A549 (cell line): ENCODE data around the gene SYT1. TPM values are rescaled to one million over a fixed set of nuclear protein-coding genes. Genes with fewer than 3 reads are reported as not detected.
A peak's percentile ranks its signal among the peaks of the same experiment; 100 is the strongest.

Source experiments
- ATAC-seq, 2 experiments: fragments of 200-7000 bp in 1 of 2; fragments of >200 bp in 1 of 2; cut with Nextera tagmentation in 1 of 2; cut with Tn5 transposase in 1 of 2; 3 replicates each; pipeline versions ENCODE4 v1.8.0 to v1.9.1; 2018 to 2020; ENCODE audit warnings: mild to moderate bottlenecking in 1 of 2, moderate library complexity in 1 of 2
- CTCF ChIA-PET: fragments of 300-600 bp; sonication (Branson Sonifier 250); formaldehyde crosslinking; extraction: SDS; loops from one replicate; lab custom pipeline; 2021; ENCODE audit warnings: antibody characterized with exemption, inconsistent platforms; lab: Yijun Ruan, JAX
- POLR2A ChIA-PET: fragments of 350-600 bp; formaldehyde crosslinking; extraction: SDS; loops from one replicate; lab custom pipeline; 2021; ENCODE audit warnings: antibody characterized with exemption, inconsistent platforms; lab: Yijun Ruan, JAX
- DNase-seq, 2 experiments: peaks; one replicate each; pipeline versions ENCODE4 v3.0.0 to v3.0.0-alpha.2; 2011 to 2016; ENCODE audit warnings: low read depth in 1 of 2, low spot score in 1 of 2
- FAIRE-seq: peaks from 2 replicates; lab custom pipeline; 2011; peaks lifted over from hg19 to GRCh38; lab: Jason Lieb, UNC
- H3K27ac ChIP-seq, 2 experiments: fragments of >200 bp; sonication (Bioruptor Twin); formaldehyde crosslinking; 3 replicates each; pipeline ENCODE4 v1.5.1; 2016 to 2017
- H3K4me1 ChIP-seq: fragments of >200 bp; sonication (Bioruptor Twin); formaldehyde crosslinking; 3 replicates; pipeline ENCODE4 v1.6.1; 2016
- H3K4me2 ChIP-seq: fragments of >200 bp; sonication (Bioruptor Twin); formaldehyde crosslinking; 3 replicates; pipeline ENCODE4 v1.6.1; 2016
- H3K4me3 ChIP-seq: fragments of >200 bp; sonication (Bioruptor Twin); formaldehyde crosslinking; 3 replicates; pipeline ENCODE4 v1.5.1; 2016
- H3K9me3 ChIP-seq: fragments of >200 bp; sonication (Bioruptor Twin); formaldehyde crosslinking; 3 replicates; pipeline ENCODE4 v1.6.1; 2016
- BHLHE40 ChIP-seq: IDR thresholded peaks from 2 replicates; pipeline ENCODE4 v1.6.1; 2012; ENCODE audit warnings: low read depth, low read length, inconsistent platforms
- CHD2 ChIP-seq: fragments of 150-350 bp; IDR thresholded peaks from 2 replicates; pipeline ENCODE4 v1.6.1; 2014; ENCODE audit warnings: low read length; ENCODE audit not compliant: partially characterized antibody
- CHD4 ChIP-seq: fragments of 200-600 bp; sonication (generic); IDR thresholded peaks from 2 replicates; pipeline ENCODE4 v1.6.1; 2016; ENCODE audit warnings: antibody characterized with exemption, mild to moderate bottlenecking, borderline replicate concordance
- EHMT2 ChIP-seq: fragments of 200-600 bp; sonication (generic); IDR thresholded peaks from 2 replicates; pipeline ENCODE4 v1.6.1; 2016; ENCODE audit warnings: antibody characterized with exemption, low read depth, mild to moderate bottlenecking, moderate library complexity
- EP300 ChIP-seq, 2 experiments: fragments of >200 bp; sonication (Bioruptor Twin); formaldehyde crosslinking; IDR thresholded peaks; 2 replicates in 1 of 2; 3 replicates in 1 of 2; pipeline ENCODE4 v1.6.1; 2016 to 2017
- ESRRA ChIP-seq: fragments of 150-350 bp; IDR thresholded peaks from 2 replicates; pipeline ENCODE4 v1.6.1; 2014; ENCODE audit warnings: mild to moderate bottlenecking, low read length, borderline replicate concordance
- FOSL2 ChIP-seq, 2 experiments: fragments of 450-650 bp in 1 of 2; fragments of >200 bp in 1 of 2; sonication (Bioruptor Twin) in 1 of 2; formaldehyde crosslinking; IDR thresholded peaks; 2 replicates each; pipeline versions ENCODE4 v1.5.0 to v1.6.1; 2016 to 2020; ENCODE audit warnings: mild to moderate bottlenecking in 1 of 2, moderate library complexity in 1 of 2
- FOXS1 ChIP-seq: fragments of 250-450 bp; sonication (Bioruptor Pico); IDR thresholded peaks from 2 replicates; pipeline ENCODE4 v1.5.0; 2020; ENCODE audit warnings: mild to moderate bottlenecking, moderate library complexity
- HMGXB4 ChIP-seq: fragments of 250-450 bp; sonication (Bioruptor Pico); IDR thresholded peaks from 2 replicates; pipeline ENCODE4 v1.5.0; 2021; ENCODE audit warnings: mild to moderate bottlenecking, moderate library complexity, borderline replicate concordance
- HOXA7 ChIP-seq: fragments of 250-450 bp; sonication (Bioruptor Pico); IDR thresholded peaks from 2 replicates; pipeline ENCODE4 v1.5.0; 2020; ENCODE audit warnings: mild to moderate bottlenecking, moderate library complexity
- HOXB13 ChIP-seq: fragments of 250-450 bp; sonication (Bioruptor Pico); IDR thresholded peaks from 2 replicates; pipeline ENCODE4 v1.5.0; 2020; ENCODE audit warnings: low read depth, mild to moderate bottlenecking, moderate library complexity
- HOXB5 ChIP-seq: fragments of 250-450 bp; sonication (Bioruptor Pico); IDR thresholded peaks from 2 replicates; pipeline ENCODE4 v1.5.0; 2020; ENCODE audit warnings: mild to moderate bottlenecking, moderate library complexity
- JUNB ChIP-seq: fragments of >200 bp; sonication (Bioruptor Twin); formaldehyde crosslinking; IDR thresholded peaks from 2 replicates; pipeline ENCODE4 v1.6.1; 2016
- KDM1A ChIP-seq: fragments of 200-600 bp; sonication (generic); IDR thresholded peaks from 2 replicates; pipeline ENCODE4 v1.6.1; 2016; ENCODE audit warnings: low read depth, mild to moderate bottlenecking
- MAFK ChIP-seq: fragments of 450-650 bp; IDR thresholded peaks from 2 replicates; pipeline ENCODE4 v1.6.1; 2014; ENCODE audit not compliant: partially characterized antibody
- MAZ ChIP-seq: fragments of 150-350 bp; IDR thresholded peaks from 2 replicates; pipeline ENCODE4 v1.6.1; 2014; ENCODE audit warnings: antibody characterized with exemption, low read depth, low read length, borderline replicate concordance
- NFE2L2 ChIP-seq: fragments of 150-350 bp; conservative IDR thresholded peaks from 2 replicates; pipeline ENCODE4 v1.6.1; 2014; ENCODE audit warnings: low read length
- NPAS2 ChIP-seq: fragments of 250-450 bp; sonication (Bioruptor Pico); IDR thresholded peaks from 2 replicates; pipeline ENCODE4 v1.8.0; 2022; ENCODE audit warnings: mild to moderate bottlenecking, moderate library complexity, borderline replicate concordance
- NR3C1 ChIP-seq: fragments of >200 bp; sonication (Bioruptor Twin); formaldehyde crosslinking; IDR thresholded peaks from 3 replicates; pipeline ENCODE4 v1.6.1; 2017
- RARB ChIP-seq: fragments of 250-450 bp; sonication (Bioruptor Pico); IDR thresholded peaks from 2 replicates; pipeline ENCODE4 v1.8.0; 2021; ENCODE audit warnings: mild to moderate bottlenecking, moderate library complexity
- RFX5 ChIP-seq: fragments of 450-650 bp; IDR thresholded peaks from 2 replicates; pipeline ENCODE4 v1.7.1; 2014; ENCODE audit warnings: antibody characterized with exemption, mild to moderate bottlenecking, moderate library complexity
- SMC3 ChIP-seq: fragments of >200 bp; sonication (Bioruptor Twin); formaldehyde crosslinking; IDR thresholded peaks from 3 replicates; pipeline ENCODE4 v1.6.1; 2018; ENCODE audit warnings: inconsistent platforms
- TFCP2L1 ChIP-seq: fragments of 250-450 bp; sonication (Bioruptor Pico); IDR thresholded peaks from 2 replicates; pipeline ENCODE4 v1.5.0; 2021; ENCODE audit warnings: mild to moderate bottlenecking
- ZNF302 ChIP-seq: fragments of 250-450 bp; sonication (Bioruptor Pico); IDR thresholded peaks from 2 replicates; pipeline ENCODE4 v1.9.0; 2021; ENCODE audit warnings: inconsistent platforms, mild to moderate bottlenecking, moderate library complexity
- ZSCAN20 ChIP-seq: fragments of 250-450 bp; sonication (Bioruptor Pico); IDR thresholded peaks from 2 replicates; pipeline ENCODE4 v1.8.0; 2022; ENCODE audit warnings: mild to moderate bottlenecking, moderate library complexity
- WGBS: methylation state at CpG from one replicate; pipeline ENCODE4 v1.1.6; 2017; ENCODE audit errors: missing lambda C conversion rate; 5-methylcytosine and 5-hydroxymethylcytosine counted together
- polyA plus RNA-seq, 4 experiments: library from polyadenylated mRNA; depleted of rRNA in 3 of 4; stranded (reverse); fragments of >200 nt; fragmentation: RNase III in 1 of 4; extraction: RNeasy Plus Mini Kit Qiagen cat#74134 plus additional on column Dnase treatment in 1 of 4; gene quantifications; 2 replicates in 3 of 4; 3 replicates in 1 of 4; pipeline ENCODE4 v1.2.3, GENCODE V29; 2011 to 2017
- TF ChIP-seq, protein P1 (sequence below): IDR thresholded peaks from 2 replicates; pipeline ENCODE4 v1.6.1; 2012; ENCODE audit warnings: low read depth, borderline replicate concordance
- TF ChIP-seq, protein P2 (sequence below): fragments of >200 bp; sonication (Bioruptor Twin); formaldehyde crosslinking; IDR thresholded peaks from 2 replicates; pipeline ENCODE4 v1.6.1; 2016

Gene SYT1
- polyA plus RNA-seq, 2 of the 4 experiments (the other 2 are of a cell fraction): 11.7 to 39.6 TPM

DNA sequence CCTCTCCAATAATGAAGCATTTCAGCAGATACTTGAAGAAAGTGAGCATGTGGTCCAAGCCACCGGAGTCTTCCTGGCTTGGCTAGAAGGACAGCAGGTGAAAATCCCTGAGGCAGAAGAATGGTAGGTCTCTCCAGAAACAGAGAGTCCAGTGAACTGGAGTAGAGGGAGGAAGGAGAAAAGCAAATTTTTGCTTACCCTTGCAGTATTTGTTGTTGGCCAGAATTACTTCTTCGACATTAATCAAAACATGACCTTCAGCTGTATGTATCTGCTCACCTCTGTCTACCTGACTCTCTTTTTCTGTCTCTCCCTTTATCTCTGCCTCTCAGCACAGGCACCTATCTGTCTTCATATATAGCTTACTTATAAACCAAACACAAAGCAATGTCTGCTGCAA, 208.9 kb downstream of the SYT1 start:
- POLR2A ChIA-PET: no interaction called here

GRCh38 chr12:79082595-79082994, 218.0 kb downstream of the SYT1 start:
- FAIRE-seq (no peak), ATAC-seq (no peak), DNase-seq (no peak)
- no peak for TF ChIP-seq MAZ
- TF ChIP-seq CHD2: no peak
- no peak for TF ChIP-seq FOSL2 (IDR thresholded peaks at IDR 0.05)
- no peak for TF ChIP-seq FOSL2 (CRISPR knock-in tag; IDR thresholded peaks at IDR 0.05)
- TF ChIP-seq CHD4: no peak
- TF ChIP-seq HMGXB4 (CRISPR knock-in tag): no peak
- no peak for TF ChIP-seq RARB
- no peak for TF ChIP-seq JUNB
- no peak for TF ChIP-seq EP300 (IDR thresholded peaks at IDR 0.05)
- TF ChIP-seq SMC3: no peak
- no peak for TF ChIP-seq KDM1A
- no peak for TF ChIP-seq NPAS2 (CRISPR knock-in tag)
- TF ChIP-seq, protein P1, sequence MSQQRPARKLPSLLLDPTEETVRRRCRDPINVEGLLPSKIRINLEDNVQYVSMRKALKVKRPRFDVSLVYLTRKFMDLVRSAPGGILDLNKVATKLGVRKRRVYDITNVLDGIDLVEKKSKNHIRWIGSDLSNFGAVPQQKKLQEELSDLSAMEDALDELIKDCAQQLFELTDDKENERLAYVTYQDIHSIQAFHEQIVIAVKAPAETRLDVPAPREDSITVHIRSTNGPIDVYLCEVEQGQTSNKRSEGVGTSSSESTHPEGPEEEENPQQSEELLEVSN: no peak
- no peak for TF ChIP-seq HOXB5 (CRISPR knock-in tag)
- TF ChIP-seq NR3C1: no peak
- TF ChIP-seq ZSCAN20: no peak
- TF ChIP-seq HOXB13 (CRISPR knock-in tag): no peak
- TF ChIP-seq, protein P2, sequence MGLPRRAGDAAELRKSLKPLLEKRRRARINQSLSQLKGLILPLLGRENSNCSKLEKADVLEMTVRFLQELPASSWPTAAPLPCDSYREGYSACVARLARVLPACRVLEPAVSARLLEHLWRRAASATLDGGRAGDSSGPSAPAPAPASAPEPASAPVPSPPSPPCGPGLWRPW: no peak
- no peak for TF ChIP-seq ZNF302 (CRISPR knock-in tag)
- no peak for TF ChIP-seq RFX5
- Histone ChIP-seq H3K4me3 (no peak overlapping the region), H3K4me1 (peaks cover 12% of the 10 kb centered on the region; the same call in 2 of the 3 replicates), H3K27ac (peak overlapping the region; percentile 52 to 76), H3K4me2 (no peak overlapping the region), H3K9me3 (no peaks in the 10 kb centered on the region)
- WGBS: 89% methylated on average over 1 of the region's 1 CpG
- ChIA-PET CTCF (no interaction called here), POLR2A (no interaction called here)

More for the DNA sequence above, 208.9 kb downstream of the SYT1 start:
- H3K4me3 ChIP-seq: no peak overlapping the region
- FAIRE-seq (peak; percentile 54), ATAC-seq (no peak)
- H3K27ac ChIP-seq: no peak overlapping the region
- no peak overlapping the region for H3K4me2 ChIP-seq
- CTCF ChIA-PET: no interaction called here
- 91% methylated on average over 2 of the region's 2 CpGs for WGBS
- peaks cover 5% of the 10 kb centered on the region; the same call in 1 of the 3 replicates for H3K4me1 ChIP-seq
- H3K9me3 ChIP-seq: no peaks in the 10 kb centered on the region
- TF ChIP-seq ESRRA (no peak), MAFK (peak; percentile 74)
- TF ChIP-seq, all 56 proteins: peak for 1
- no peak for DNase-seq

- CTCF ChIA-PET: interaction anchor here (1.0 kb wide), 1 partner anchor 13 kb away, joined by 3 read pairs; no protein-coding TSS in a partner anchor
- no peak overlapping the region for H3K4me3 ChIP-seq
- H3K4me2 ChIP-seq: peak overlapping the region; percentile 5; the same call in 1 of the 3 replicates
- H3K27ac ChIP-seq: peak overlapping the region; percentile 52 to 81
- TF ChIP-seq BHLHE40 (no peak), CHD4 (no peak), NFE2L2 (peak; percentile 99), FOXS1 (CRISPR knock-in tag) (no peak), HOXA7 (CRISPR knock-in tag) (no peak), ZNF302 (CRISPR knock-in tag) (no peak), MAFK (peak; percentile 98), HOXB5 (CRISPR knock-in tag) (no peak), SMC3 (no peak), TFCP2L1 (CRISPR knock-in tag) (no peak), EHMT2 (no peak), FOSL2 (IDR thresholded peaks at IDR 0.05) (no peak), FOSL2 (CRISPR knock-in tag; IDR thresholded peaks at IDR 0.05) (peak; percentile 8; the same call in 1 of the 2 replicates)
- ATAC-seq (no peak), FAIRE-seq (peak; percentile 46), DNase-seq (peak in 1 of 2 experiments; percentile 33)
- H3K9me3 ChIP-seq: no peaks in the 10 kb centered on the region
- H3K4me1 ChIP-seq: peaks cover 12% of the 10 kb centered on the region; the same call in 2 of the 3 replicates
- POLR2A ChIA-PET: no interaction called here
Observed at GRCh38 chr12:79083181-79083580, 218.6 kb downstream of the SYT1 start.
